GM18502 (cell line): ENCODE data around the gene AHSG.
"Not testable (repeated sequence)": the region's sequence is repeated elsewhere in the genome, so short reads cannot be mapped to it uniquely, and the experiment has no call there.

Experiments
- ATAC-seq: cut with Tn5 transposase; IDR thresholded peaks from one replicate; pipeline ENCODE4 v1.9.1; 2021; ENCODE audit warnings: mild to moderate bottlenecking; ENCODE audit not compliant: unreplicated experiment, poor library complexity

The AHSG gene

GRCh38 chr3:186616299-186616617 is 3.4 kb downstream of the AHSG start:
- no peak for ATAC-seq

GRCh38 chr3:186617036-186617946 is 4.4 kb downstream of the AHSG start:
- ATAC-seq, result peak; percentile 96

- no peak for ATAC-seq
These were observed 5.6 kb downstream of the AHSG start for GRCh38 chr3:186618318-186618938.

GRCh38 chr3:186619787-186620212 is 6.9 kb downstream of the AHSG start:
- no peak for ATAC-seq

GRCh38 chr3:186620213-186621092 is 7.6 kb downstream of the AHSG start:
- ATAC-seq, result no peak

GRCh38 chr3:186621894-186622650 is 9.2 kb downstream of the AHSG start:
- ATAC-seq, result no peak

GRCh38 chr3:186622651-186623310 is 9.9 kb downstream of the AHSG start:
- no peak for ATAC-seq

- ATAC-seq, result no peak
These were observed 11.7 kb downstream of the AHSG start for GRCh38 chr3:186624598-186624997.

GRCh38 chr3:186625600-186626042 is 12.8 kb downstream of the AHSG start:
- ATAC-seq, result no peak

- no peak for ATAC-seq
These were observed 13.5 kb downstream of the AHSG start for GRCh38 chr3:186626254-186626847.

GRCh38 chr3:186627852-186628414 is 15.1 kb downstream of the AHSG start:
- ATAC-seq, result no peak

- ATAC-seq, result no peak
These were observed 15.9 kb downstream of the AHSG start for GRCh38 chr3:186628756-186629155.

GRCh38 chr3:186630950-186631641 is 18.2 kb downstream of the AHSG start:
- no peak for ATAC-seq

GRCh38 chr3:186633481-186633880 is 20.6 kb downstream of the AHSG start:
- no peak for ATAC-seq

- ATAC-seq, result not testable (repeated sequence)
These were observed 21.3 kb downstream of the AHSG start for GRCh38 chr3:186634207-186634606.

- no peak for ATAC-seq
These were observed 22.7 kb downstream of the AHSG start for GRCh38 chr3:186635532-186635931.

GRCh38 chr3:186636536-186636935 is 23.7 kb downstream of the AHSG start:
- no peak for ATAC-seq

- ATAC-seq, result no peak
These were observed 24.8 kb downstream of the AHSG start for GRCh38 chr3:186637686-186638085.
